Right lobe of liver (tissue), 4 donors: Measurements from ENCODE around the gene C2orf76.

Experiments
- CTCF ChIP-seq, 4 donors: fragments of 200-600 bp in 3 of 4; fragments of 450-650 bp in 1 of 4; IDR thresholded peaks; one replicate each; pipeline versions ENCODE4 v1.5.1 to v1.8.0; 2016 to 2022; ENCODE audit warnings: antibody characterized with exemption in 4 of 4, mild to moderate bottlenecking in 2 of 4
- POLR2A ChIP-seq: fragments of 450-650 bp; IDR thresholded peaks from one replicate; pipeline ENCODE4 v1.6.1; 2017; ENCODE audit warnings: antibody characterized with exemption, mild to moderate bottlenecking
- donor health status: DM: no; HTN: no; CAD: no.
- donor health status: DM: no; HTN: no; CAD: no.
- donor health status: DM: no; HTN: yes; CAD: no.

- TF ChIP-seq CTCF (IDR thresholded peaks at IDR 0.05) (peak; percentile 71 to 90 (median 78)), POLR2A (no peak)
These were observed 41.0 kb upstream of the C2orf76 start for GRCh38 chr2:119407430-119408220.
